SU-DHL-6 (cell line): ENCODE data around the gene RNF14.

Source experiments
- EZH2phosphoT487 ChIP-seq: fragments of 200-600 bp; sonication (generic), shearing (Covaris generic); conservative IDR thresholded peaks from 2 replicates; pipeline ENCODE4 v1.6.1; 2018; ENCODE audit warnings: mild to moderate bottlenecking, antibody characterized with exemption, low read length, moderate library complexity, mixed read lengths
- TF ChIP-seq, protein P1 (sequence below): fragments of 200-600 bp; sonication (generic); IDR thresholded peaks from one replicate; pipeline ENCODE4 v1.5.1; 2017; ENCODE audit warnings: antibody characterized with exemption, mild to moderate bottlenecking, low read length, moderate library complexity; ENCODE audit not compliant: insufficient read depth, poor library complexity, severe bottlenecking

DNA sequence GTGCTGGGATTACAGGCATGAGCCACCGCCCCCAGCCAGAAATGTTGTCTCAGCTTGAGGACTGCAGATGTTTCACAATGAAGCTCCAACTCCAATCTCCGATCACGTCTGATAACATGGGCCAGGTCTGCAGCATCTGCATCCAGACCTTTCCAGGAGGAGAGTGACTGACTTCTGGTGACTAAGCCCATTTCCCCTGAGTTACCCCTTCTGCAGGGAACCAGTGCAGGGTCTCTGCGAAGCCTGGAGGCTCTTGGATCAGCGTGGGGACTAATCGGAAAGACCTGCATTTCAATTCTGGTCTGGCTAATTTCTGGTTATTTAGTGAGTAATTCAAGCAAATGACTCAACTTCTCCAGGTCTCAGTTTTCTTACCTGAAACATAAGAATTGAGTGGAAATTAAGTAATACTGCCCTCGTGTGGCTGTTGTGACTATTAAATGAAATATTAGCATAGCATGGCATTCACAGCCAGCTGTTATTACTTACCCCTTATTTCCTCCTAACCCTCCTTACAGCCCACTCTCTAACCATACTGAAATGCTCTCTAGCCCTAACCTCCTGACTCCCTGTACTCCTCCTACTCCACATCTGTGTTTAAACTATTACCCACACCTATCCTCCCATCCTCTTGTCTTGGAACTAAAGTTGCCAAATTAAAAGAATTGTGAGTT, 46.1 kb downstream of the RNF14 start:
- TF ChIP-seq, protein P1, sequence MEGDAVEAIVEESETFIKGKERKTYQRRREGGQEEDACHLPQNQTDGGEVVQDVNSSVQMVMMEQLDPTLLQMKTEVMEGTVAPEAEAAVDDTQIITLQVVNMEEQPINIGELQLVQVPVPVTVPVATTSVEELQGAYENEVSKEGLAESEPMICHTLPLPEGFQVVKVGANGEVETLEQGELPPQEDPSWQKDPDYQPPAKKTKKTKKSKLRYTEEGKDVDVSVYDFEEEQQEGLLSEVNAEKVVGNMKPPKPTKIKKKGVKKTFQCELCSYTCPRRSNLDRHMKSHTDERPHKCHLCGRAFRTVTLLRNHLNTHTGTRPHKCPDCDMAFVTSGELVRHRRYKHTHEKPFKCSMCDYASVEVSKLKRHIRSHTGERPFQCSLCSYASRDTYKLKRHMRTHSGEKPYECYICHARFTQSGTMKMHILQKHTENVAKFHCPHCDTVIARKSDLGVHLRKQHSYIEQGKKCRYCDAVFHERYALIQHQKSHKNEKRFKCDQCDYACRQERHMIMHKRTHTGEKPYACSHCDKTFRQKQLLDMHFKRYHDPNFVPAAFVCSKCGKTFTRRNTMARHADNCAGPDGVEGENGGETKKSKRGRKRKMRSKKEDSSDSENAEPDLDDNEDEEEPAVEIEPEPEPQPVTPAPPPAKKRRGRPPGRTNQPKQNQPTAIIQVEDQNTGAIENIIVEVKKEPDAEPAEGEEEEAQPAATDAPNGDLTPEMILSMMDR: peak; percentile 43
- TF ChIP-seq EZH2phosphoT487: no peak
